RWPE2 (cell line): ENCODE results near the gene ADAD2.
A peak's percentile ranks its signal among the peaks of the same experiment; 100 is the strongest.

Source experiments
- ATAC-seq: fragments of 200-7000 bp; cut with Tn5 transposase; 3 replicates; pipeline ENCODE4 v1.9.1; 2021; ENCODE audit warnings: low read depth
- DNase-seq: peaks from one replicate; pipeline ENCODE4 v3.0.0-alpha.2; 2020; ENCODE audit warnings: low spot score
- H3K27ac ChIP-seq: fragments of 450-650 bp; 2 replicates; pipeline ENCODE4 v1.5.1; 2017; ENCODE audit warnings: mild to moderate bottlenecking; ENCODE audit not compliant: poor library complexity, severe bottlenecking
- H3K27me3 ChIP-seq: fragments of 250-450 bp; sonication (Bioruptor Pico); 2 replicates; pipeline ENCODE4 v1.5.1; 2021; ENCODE audit warnings: mild to moderate bottlenecking, moderate library complexity; ENCODE audit not compliant: insufficient read depth, poor library complexity, severe bottlenecking
- H3K36me3 ChIP-seq: fragments of 250-450 bp; sonication (Bioruptor Pico); 2 replicates; pipeline ENCODE4 v1.5.1; 2020; ENCODE audit warnings: low read depth, mild to moderate bottlenecking, moderate library complexity
- H3K4me1 ChIP-seq: fragments of 250-450 bp; sonication (Bioruptor Pico); 2 replicates; pipeline ENCODE4 v1.5.1; 2021; ENCODE audit warnings: mild to moderate bottlenecking, moderate library complexity; ENCODE audit not compliant: insufficient read depth, poor library complexity, severe bottlenecking
- H3K4me3 ChIP-seq: fragments of 250-450 bp; sonication (Bioruptor Pico); 2 replicates; pipeline ENCODE4 v1.5.1; 2021; ENCODE audit warnings: mild to moderate bottlenecking, moderate library complexity; ENCODE audit not compliant: severe bottlenecking
- H3K9me3 ChIP-seq: fragments of 250-450 bp; sonication (Bioruptor Pico); 2 replicates; pipeline ENCODE4 v1.5.1; 2021; ENCODE audit warnings: mild to moderate bottlenecking, moderate library complexity; ENCODE audit not compliant: severe bottlenecking
- CTCF ChIP-seq: fragments of 450-650 bp; IDR thresholded peaks from one replicate; pipeline ENCODE4 v1.5.1; 2017; ENCODE audit warnings: mild to moderate bottlenecking, moderate library complexity; ENCODE audit not compliant: poor library complexity, severe bottlenecking

Gene ADAD2

GRCh38 chr16:84144859-84145639 is 45.9 kb upstream of the ADAD2 start, which contains the start of the genes DNAAF1 and HSDL1:
Gene DNAAF1 (plus strand): TSS chr16:84145308. CDS start chr16:84145441, 133 bp downstream.
Gene HSDL1 (minus strand): TSS chr16:84145177. CDS start chr16:84131321, 13,856 bp downstream.
- Histone ChIP-seq H3K27ac (no peak within 1 kb of the TSS), H3K9me3 (no peaks in the 10 kb centered on the region), H3K27me3 (no peaks in the 10 kb centered on the region), H3K36me3 (no peaks in the 10 kb centered on the region), H3K4me1 (no peaks in the 10 kb centered on the region), H3K4me3 (peak within 1 kb of the TSS; percentile 60)
- peak; percentile 23 for TF ChIP-seq CTCF
- no peak for DNase-seq
- ATAC-seq: peak; percentile 78

- H3K4me1 ChIP-seq: no peaks in the 10 kb centered on the region
- DNase-seq (no peak), ATAC-seq (no peak)
- H3K4me3 ChIP-seq: no peak overlapping the region
- H3K27ac ChIP-seq: no peak overlapping the region
- no peaks in the 10 kb centered on the region for H3K27me3 ChIP-seq
- no peak for TF ChIP-seq CTCF
- H3K36me3 ChIP-seq: no peaks in the 10 kb centered on the region
- H3K9me3 ChIP-seq: peaks cover 2% of the 10 kb centered on the region
Observed at GRCh38 chr16:84150926-84151325, 40.0 kb upstream of the ADAD2 start.

GRCh38 chr16:84153660-84154214 is 37.2 kb upstream of the ADAD2 start:
- DNase-seq (no peak), ATAC-seq (no peak)
- Histone ChIP-seq H3K9me3 (peaks cover 4% of the 10 kb centered on the region), H3K4me1 (no peaks in the 10 kb centered on the region), H3K36me3 (no peaks in the 10 kb centered on the region), H3K4me3 (no peak overlapping the region), H3K27ac (no peak overlapping the region), H3K27me3 (no peaks in the 10 kb centered on the region)
- TF ChIP-seq CTCF: no peak

- Histone ChIP-seq H3K4me1 (no peaks in the 10 kb centered on the region), H3K4me3 (no peak overlapping the region), H3K9me3 (peaks cover 4% of the 10 kb centered on the region), H3K36me3 (no peaks in the 10 kb centered on the region), H3K27ac (no peak overlapping the region), H3K27me3 (no peaks in the 10 kb centered on the region)
- no peak for DNase-seq
- no peak for TF ChIP-seq CTCF
- ATAC-seq: no peak
Observed at GRCh38 chr16:84155226-84155625, 35.7 kb upstream of the ADAD2 start.

- H3K36me3 ChIP-seq: no peaks in the 10 kb centered on the region
- TF ChIP-seq CTCF: no peak
- no peaks in the 10 kb centered on the region for H3K4me1 ChIP-seq
- peaks cover 4% of the 10 kb centered on the region for H3K9me3 ChIP-seq
- H3K27me3 ChIP-seq: no peaks in the 10 kb centered on the region
- ATAC-seq (no peak), DNase-seq (no peak)
- H3K27ac ChIP-seq: no peak overlapping the region
- H3K4me3 ChIP-seq: no peak overlapping the region
Observed at GRCh38 chr16:84155771-84156170, 35.2 kb upstream of the ADAD2 start.
